Measurements from ENCODE around the gene PRDM7. TPM values are rescaled to one million over a fixed set of nuclear protein-coding genes. Genes with fewer than 3 reads are reported as not detected.
A peak's percentile ranks its signal among the peaks of the same experiment; 100 is the strongest.
"Not testable (repeated sequence)": the region's sequence is repeated elsewhere in the genome, so short reads cannot be mapped to it uniquely, and the experiment has no call there.

PRDM7 gene
- total RNA-seq, 2 experiments from 2014 or later, result not detected

GRCh38 chr16:90011908-90012501 lies 65.1 kb downstream of the PRDM7 start:
- no peak overlapping the region for H3K4me3 Mint-ChIP-seq
- no peaks in the 10 kb centered on the region for H3K9me3 Mint-ChIP-seq
- CTCF ChIA-PET, result no interaction called here

GRCh38 chr16:90011508-90011819 lies 65.7 kb downstream of the PRDM7 start:
- no peaks in the 10 kb centered on the region for H3K9me3 Mint-ChIP-seq
- H3K27me3 Mint-ChIP-seq, result peaks cover 13% of the 10 kb centered on the region
- ChIA-PET POLR2A (no interaction called here), CTCF (no interaction called here)
- no peaks in the 10 kb centered on the region for H3K36me3 Mint-ChIP-seq (ENCODE audit: low read depth)
- no peak overlapping the region for H3K27ac Mint-ChIP-seq
- H3K4me1 Mint-ChIP-seq, result peaks cover 13% of the 10 kb centered on the region
- no peak for DNase-seq
- H3K4me3 Mint-ChIP-seq, result no peak overlapping the region

More at GRCh38 chr16:90011908-90012501, 65.1 kb downstream of the PRDM7 start:
- Mint-ChIP-seq H3K4me1 (peaks cover 13% of the 10 kb centered on the region), H3K27ac (no peak overlapping the region), H3K27me3 (peaks cover 13% of the 10 kb centered on the region), H3K36me3 (ENCODE audit: low read depth) (no peaks in the 10 kb centered on the region)
- POLR2A ChIA-PET, result no interaction called here
- no peak for DNase-seq

- Mint-ChIP-seq H3K27me3 (peaks cover 13% of the 10 kb centered on the region), H3K36me3 (ENCODE audit: low read depth) (no peaks in the 10 kb centered on the region), H3K4me3 (no peak overlapping the region), H3K9me3 (no peaks in the 10 kb centered on the region), H3K4me1 (peaks cover 13% of the 10 kb centered on the region), H3K27ac (no peak overlapping the region)
- ChIA-PET POLR2A (no interaction called here), CTCF (interaction anchor here (0.9 kb wide), 1 partner anchor 15 kb away, joined by 4 read pairs; no protein-coding TSS in a partner anchor)
- DNase-seq, result no peak
Measured at GRCh38 chr16:90010676-90011507, 66.2 kb downstream of the PRDM7 start.

- no peak for DNase-seq
- Mint-ChIP-seq H3K27me3 (peaks cover 8% of the 10 kb centered on the region), H3K27ac (peak overlapping the region; percentile 54), H3K36me3 (ENCODE audit: low read depth) (no peaks in the 10 kb centered on the region), H3K4me1 (peaks cover 13% of the 10 kb centered on the region), H3K9me3 (no peaks in the 10 kb centered on the region), H3K4me3 (peak overlapping the region; percentile 35)
- ChIA-PET POLR2A (no interaction called here), CTCF (interaction anchor here (0.8 to 1.5 kb wide), 3 partner anchors 10 to 13 kb away, joined by 3 to 4 read pairs (median 4); no protein-coding TSS in a partner anchor)
Measured at GRCh38 chr16:90009172-90009899, 67.8 kb downstream of the PRDM7 start.

- H3K27ac Mint-ChIP-seq, result peak overlapping the region; percentile 54
- peak overlapping the region; percentile 35 for H3K4me3 Mint-ChIP-seq
- H3K4me1 Mint-ChIP-seq, result peaks cover 13% of the 10 kb centered on the region
- H3K9me3 Mint-ChIP-seq, result no peaks in the 10 kb centered on the region
- peak; percentile 70 for DNase-seq
- CTCF ChIA-PET, result interaction anchor here (0.8 to 1.5 kb wide), 3 partner anchors 9 to 14 kb away, joined by 3 to 4 read pairs (median 4); no protein-coding TSS in a partner anchor
- POLR2A ChIA-PET, result no interaction called here
- H3K36me3 Mint-ChIP-seq (ENCODE audit: low read depth), result no peaks in the 10 kb centered on the region
- H3K27me3 Mint-ChIP-seq, result peaks cover 8% of the 10 kb centered on the region
Measured at GRCh38 chr16:90008708-90009145, 68.4 kb downstream of the PRDM7 start.

- POLR2A ChIA-PET; H3K36me3 Mint-ChIP-seq (ENCODE audit: low read depth); DNase-seq; H3K9me3 Mint-ChIP-seq; H3K27ac Mint-ChIP-seq; H3K27me3 Mint-ChIP-seq; H3K4me3 Mint-ChIP-seq: not testable (repeated sequence)
- CTCF ChIA-PET, result interaction anchor here (0.6 kb wide), 1 partner anchor 570 kb away, joined by 3 read pairs; no protein-coding TSS in a partner anchor
- peaks cover 13% of the 10 kb centered on the region for H3K4me1 Mint-ChIP-seq
Measured at GRCh38 chr16:90007635-90008234, 69.4 kb downstream of the PRDM7 start.

- Mint-ChIP-seq H3K27me3 (peaks cover 3% of the 10 kb centered on the region), H3K27ac (no peak overlapping the region), H3K9me3 (no peaks in the 10 kb centered on the region), H3K36me3 (ENCODE audit: low read depth) (no peaks in the 10 kb centered on the region), H3K4me1 (peaks cover 13% of the 10 kb centered on the region), H3K4me3 (no peak overlapping the region)
- ChIA-PET POLR2A (no interaction called here), CTCF (interaction anchor here (0.6 kb wide), 1 partner anchor 11 kb away, joined by 3 read pairs; no protein-coding TSS in a partner anchor)
- DNase-seq, result no peak
Measured at GRCh38 chr16:90007015-90007414, 70.1 kb downstream of the PRDM7 start.

Other genes with a start within 250 kb of the PRDM7 start
- 1 to 10 TPM; 1.1 to 1.8 TPM for gene SPIRE2, start 248.9 kb downstream of the PRDM7 start, total RNA-seq
- 100 to 1,000 TPM; 148 to 168 TPM for gene TCF25, start 203.7 kb downstream of the PRDM7 start, total RNA-seq
- gene MC1R, start 158.5 kb downstream of the PRDM7 start, total RNA-seq, result 1 to 10 TPM; 5.0 to 6.6 TPM
- gene TUBB3, start 154.0 kb downstream of the PRDM7 start, total RNA-seq, result 1 to 10 TPM; 1.1 to 1.6 TPM
- gene DEF8, start 128.6 kb downstream of the PRDM7 start, total RNA-seq, result 10 to 100 TPM; 30.7 to 35.5 TPM
- gene DBNDD1, start 57.9 kb downstream of the PRDM7 start, total RNA-seq, result under 1 TPM; 0.07 to 0.15 TPM

All from activated CD4-positive, alpha-beta T cell treated with anti-CD3 and anti-CD28 coated beads, Interleukin-2, amount 10 ng/mL, durations not matched to agents 7 days and 5 days (primary cell).